Measurements from ENCODE around the gene TRPT1.

Gene TRPT1, protein sequence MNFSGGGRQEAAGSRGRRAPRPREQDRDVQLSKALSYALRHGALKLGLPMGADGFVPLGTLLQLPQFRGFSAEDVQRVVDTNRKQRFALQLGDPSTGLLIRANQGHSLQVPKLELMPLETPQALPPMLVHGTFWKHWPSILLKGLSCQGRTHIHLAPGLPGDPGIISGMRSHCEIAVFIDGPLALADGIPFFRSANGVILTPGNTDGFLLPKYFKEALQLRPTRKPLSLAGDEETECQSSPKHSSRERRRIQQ
- total RNA-seq, result 2.3 to 9.8 (median 6.2) reads per million in 18 experiments

DNA sequence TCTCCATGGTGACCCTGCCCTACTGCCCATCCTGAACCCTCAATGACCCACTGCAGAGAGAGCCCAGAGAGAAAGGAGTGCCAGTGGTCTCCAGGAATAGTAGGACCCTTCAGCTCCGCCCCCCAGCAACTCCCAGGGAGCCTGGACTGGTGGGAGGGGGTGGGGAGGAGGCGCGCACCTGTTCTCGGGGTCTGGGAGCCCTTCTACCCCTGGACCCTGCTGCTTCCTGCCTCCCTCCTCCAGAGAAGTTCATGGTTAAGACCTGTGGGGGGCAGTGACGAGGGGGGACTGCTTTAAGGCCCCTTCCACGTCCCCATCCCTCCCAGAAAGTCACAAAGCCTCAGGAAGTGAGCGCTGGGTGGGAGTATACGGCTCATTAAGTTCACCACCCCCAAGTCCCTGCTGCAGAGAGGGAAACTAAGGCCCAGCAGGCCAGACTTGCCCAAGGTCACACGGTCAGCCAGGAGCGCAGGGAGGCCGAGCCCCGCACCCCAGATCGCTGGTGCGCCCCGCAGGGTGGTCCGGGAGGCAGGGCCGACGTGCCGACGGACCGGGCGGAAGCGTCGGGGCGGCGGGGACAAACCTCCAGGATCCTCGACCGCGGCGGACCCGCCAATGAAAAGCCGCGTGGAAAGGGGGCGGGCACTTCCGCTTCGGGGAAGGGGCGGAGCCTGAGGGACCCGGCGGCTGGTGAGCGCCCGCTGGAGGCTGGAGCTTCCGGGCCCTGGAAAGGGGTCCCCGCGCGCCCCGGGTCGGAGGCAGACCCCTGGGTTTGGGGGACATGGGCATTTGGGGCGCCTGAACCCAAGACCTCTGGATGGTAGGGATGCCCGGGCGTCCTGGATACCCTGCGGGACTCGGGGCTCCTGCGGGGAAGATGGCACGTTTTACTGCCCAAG lies at the start of gene TRPT1, which contains the start of gene NUDT22:
TRPT1 (minus strand) TSS at position 579 of the 899 bp plus-strand sequence; CDS start at position 253, 326 bp downstream.
NUDT22 (plus strand) TSS at position 667 of the 899 bp plus-strand sequence. CDS start 379 bp downstream, outside the sequence.
- peak; percentile 92 to 94 for DNase-seq

DNA sequence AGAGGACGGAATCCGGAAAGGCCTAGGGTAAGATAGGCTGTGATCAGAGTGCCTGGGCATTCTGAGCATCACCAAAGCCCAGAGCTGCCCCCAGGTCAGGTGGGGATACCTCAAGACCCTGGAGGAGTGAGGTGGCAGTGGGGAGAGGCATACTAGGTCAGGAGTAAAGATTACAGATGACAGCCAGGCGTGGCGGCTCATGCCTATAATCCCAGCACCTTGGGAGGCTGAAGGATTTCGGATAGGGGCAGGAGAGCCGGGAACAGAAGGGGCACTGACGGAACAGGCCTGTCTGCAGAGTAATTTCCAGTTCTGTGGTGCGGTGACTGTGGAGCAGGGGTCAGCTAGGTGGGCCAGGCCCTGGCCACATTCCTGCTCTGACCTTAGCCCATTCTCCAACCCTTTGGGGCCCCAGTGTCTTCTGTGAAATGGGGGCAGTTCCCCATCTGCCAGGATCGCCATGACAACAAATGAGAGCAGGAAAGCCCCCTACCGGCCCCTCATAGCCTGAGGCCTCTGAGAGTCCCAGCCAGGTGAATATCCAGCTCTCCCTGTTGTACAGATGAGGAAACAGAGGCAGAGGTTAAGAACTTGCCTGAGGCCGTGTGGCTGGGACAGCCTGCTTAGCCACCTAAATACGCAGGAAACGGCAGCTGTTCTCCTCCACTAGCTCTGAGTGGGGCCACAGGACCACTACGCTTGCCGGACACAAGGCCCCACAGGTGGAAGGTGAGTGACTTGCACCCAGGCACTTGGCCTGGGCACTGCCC lies 49.2 kb upstream of the TRPT1 start:
- no peak for DNase-seq

DNA sequence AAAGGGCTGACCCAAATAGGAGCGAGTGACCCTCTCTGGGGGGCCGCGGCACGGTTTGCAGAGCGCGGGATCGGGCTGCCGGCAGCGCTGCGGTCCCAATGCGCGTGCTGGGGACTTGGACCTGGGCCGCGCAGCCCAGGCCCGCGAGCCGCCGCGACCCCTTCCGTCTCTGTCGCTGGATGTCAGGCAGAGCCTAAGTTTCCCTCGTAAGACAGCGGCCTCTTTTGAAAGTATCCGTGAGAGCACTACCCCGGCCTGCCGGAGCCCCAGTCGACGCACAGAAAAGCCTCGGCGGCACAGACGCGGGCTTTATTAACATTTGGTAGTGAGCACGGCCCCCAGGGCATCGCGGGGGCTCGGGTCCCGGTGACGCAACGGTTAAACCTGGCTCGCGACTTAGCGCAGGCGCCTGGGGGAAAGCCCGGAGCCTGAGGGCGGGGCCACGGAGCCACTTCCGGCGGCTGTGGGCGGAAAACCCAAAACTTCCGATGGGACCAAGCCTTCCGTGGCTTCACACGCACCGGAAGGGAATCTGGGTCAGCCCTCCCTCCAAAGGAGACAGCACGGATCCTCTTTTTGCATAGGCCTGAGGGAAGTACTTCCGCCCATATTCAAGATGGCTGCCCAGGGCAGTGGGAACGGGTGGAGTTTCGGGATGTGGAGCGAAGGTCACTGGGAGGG lies 43.7 kb upstream of the TRPT1 start:
- peak; percentile 100 for DNase-seq

DNA sequence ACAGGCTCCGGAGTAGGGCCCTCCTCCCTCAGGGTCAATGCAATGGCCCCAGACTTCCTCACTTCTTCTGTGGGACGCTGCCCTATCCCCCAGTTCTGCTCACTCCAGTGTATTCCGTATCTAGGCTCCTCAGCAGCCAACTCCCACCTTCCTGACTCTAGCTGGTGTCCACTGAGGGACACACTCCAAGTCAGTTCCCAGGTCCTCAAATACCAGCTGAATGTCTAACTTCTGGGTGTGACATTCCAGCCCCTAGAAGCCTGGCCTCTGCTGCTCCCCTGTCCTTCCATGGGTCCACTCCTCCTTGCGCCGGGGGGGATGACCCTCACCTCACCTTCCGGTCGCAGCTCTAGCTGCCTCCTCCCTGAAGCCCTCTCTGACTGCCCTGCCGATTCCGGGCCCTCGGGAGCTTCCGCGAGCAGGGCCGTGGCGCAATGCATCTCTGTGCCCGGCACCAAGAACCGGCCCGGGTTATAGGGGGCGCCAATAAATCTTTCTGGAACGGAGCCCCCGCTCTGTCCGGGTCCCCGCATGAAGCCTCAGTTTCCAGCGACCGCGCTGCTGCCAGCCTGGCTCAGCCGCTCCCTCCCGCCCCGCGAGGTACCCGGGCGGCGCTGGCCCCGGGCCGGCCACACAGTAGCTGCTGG lies 43.0 kb upstream of the TRPT1 start:
- DNase-seq, result peak; percentile 77 to 83

DNA sequence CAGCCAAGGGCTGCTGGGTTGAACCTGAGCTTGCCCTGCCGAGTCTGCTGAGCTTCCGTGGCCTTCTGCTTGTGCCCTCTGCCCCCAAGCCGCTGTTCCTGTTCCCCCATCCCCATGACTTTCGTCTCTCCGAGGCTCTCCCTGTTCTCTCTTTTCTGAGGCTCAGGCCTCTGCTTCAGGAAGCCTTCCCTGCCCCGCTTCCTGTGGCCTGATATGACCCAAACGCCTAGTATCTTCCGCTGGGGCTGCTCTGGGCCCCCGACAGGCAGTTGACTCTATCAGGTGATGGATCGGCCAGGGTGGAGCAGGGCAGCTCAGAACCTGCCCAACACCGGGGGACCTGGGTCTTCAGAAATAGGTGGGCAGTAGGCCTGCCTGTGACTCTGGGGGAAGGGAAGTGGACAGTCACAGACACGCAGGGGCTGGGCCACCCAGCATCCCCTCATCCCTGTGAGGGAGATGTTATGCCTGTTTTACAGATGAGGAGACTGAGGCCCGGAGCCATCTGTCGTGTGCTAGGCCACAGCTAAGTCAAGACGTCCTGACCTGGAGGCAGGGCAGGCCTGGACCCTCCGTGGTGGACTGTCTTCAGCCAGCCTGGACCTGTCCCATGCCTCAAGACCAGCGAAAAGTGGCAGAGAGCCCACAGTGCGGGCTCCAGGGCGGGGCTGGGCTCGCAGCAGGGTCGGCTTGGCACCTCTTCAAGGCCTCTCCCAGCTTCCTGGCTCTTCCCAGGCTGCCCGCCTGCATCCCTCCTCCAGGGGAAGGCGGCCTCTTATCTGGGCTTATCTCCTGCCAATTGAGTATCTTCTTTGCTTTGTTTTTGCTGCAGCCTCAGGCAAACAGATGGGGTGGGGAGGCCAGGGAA lies 42.3 kb upstream of the TRPT1 start:
- peak; percentile 59 for DNase-seq

DNA sequence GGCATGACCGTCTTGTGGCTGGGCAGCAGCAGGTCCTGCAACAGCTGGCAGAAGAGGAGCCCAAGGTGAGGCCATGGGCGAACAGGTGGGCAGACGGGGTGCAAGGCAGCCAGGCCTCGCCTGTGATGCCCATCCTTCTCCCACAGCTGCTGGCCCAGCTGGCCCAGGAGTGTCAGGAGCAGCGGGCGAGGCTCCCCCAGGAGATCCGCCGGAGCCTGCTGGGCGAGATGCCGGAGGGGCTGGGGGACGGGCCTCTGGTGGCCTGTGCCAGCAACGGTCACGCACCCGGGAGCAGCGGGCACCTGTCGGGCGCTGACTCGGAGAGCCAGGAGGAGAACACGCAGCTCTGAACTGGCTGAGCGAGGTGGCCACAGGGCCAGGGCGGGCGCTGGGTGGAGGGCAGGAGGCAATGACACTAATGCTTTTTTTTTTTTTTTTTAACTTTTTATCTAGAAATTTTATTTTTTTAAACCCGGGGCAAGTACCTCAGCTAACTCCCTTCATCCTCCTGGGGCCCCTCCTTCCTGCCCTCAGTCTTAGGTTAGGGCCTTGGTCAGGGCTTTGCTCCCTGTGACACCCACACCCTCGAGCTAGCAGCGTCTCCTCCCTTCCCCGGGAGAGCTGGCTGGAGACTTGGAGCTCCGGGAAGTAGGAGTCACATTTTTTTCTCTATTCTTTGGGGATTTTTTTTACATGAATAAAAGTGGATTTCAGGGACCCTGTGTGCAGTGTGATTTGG lies 41.4 kb upstream of the TRPT1 start:
- DNase-seq, result no peak

DNA sequence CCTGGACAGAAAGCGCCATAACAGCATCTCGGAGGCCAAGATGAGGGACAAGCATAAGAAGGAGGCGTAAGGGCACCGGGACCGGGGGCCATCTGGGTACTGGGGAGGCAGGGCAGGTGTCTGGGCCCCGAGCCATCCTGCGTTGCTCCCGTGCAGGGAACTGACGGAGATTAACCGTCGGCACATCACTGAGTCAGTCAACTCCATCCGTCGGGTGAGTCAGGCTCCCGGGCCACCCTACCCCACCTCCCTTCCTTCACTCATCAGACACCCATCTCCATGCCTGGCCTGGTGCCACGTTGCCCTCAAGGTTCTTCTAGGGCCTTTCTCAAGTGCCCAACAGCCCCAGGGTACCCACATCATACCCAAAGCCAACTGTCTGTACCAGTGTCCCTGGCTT lies 40.4 kb upstream of the TRPT1 start:
- no peak for DNase-seq

DNA sequence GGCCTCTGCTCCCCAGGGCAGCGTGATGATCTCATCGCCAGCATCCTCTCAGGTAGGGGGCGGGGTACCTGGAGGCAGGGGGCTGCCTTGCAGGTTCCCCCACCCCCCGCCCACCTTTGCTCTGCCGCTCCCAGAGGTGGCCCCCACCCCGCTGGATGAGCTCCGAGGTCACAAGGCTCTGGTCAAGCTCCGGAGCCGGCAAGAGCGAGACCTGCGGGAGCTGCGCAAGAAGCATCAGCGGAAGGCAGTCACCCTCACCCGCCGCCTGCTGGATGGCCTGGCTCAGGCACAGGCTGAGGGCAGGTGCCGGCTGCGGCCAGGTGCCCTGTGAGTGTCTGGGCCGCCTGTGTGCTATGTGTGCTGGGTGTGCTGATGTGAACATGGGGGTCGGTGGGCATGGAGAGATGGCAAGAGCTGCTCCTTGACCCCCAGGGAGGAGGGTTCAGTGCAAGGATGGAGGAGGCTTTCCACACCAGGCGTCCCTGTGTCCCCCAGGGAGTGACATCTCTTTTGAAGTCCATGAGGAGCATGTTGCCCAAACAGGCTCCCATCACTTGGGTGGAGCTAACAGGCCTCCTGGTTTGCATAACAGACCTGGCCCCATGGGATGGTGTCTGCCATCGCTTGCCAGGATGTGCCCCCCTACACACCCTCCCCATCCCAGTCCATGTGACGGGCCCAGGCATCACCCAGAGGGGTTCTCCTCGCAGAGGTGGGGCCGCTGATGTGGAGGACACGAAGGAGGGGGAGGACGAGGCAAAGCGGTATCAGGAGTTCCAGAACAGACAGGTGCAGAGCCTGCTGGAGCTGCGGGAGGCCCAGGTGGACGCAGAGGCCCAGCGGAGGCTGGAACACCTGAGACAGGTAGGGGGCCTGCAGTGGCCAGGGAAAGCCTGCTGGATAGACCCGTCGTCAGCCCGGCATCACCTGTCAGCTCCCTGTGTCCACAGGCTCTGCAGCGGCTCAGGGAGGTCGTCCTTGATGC lies 39.5 kb upstream of the TRPT1 start:
- DNase-seq, result no peak

DNA sequence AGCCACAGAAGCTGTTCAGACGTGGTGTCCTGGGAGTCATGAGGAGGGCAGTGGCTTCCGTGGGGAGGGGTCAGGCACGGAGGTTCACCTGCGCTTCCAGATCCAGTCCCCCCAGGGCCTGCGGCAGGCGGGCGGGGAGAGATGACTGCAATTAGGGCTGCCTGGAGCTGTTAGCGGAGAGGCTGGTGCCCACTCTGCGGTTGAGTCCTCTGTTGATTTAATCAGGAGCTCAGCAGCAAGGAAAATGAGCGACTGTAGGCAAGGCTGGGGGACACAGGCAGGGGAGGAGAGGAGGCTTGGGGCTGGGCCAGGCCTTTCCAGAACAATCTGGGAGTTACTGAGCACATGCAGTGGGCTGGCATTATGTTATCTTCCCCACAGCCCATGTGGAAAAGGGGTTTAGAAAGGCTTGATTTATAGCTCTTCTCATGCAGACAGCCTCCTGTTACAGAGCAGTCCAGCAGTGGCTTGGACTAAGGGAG lies 38.4 kb upstream of the TRPT1 start:
- no peak for DNase-seq

DNA sequence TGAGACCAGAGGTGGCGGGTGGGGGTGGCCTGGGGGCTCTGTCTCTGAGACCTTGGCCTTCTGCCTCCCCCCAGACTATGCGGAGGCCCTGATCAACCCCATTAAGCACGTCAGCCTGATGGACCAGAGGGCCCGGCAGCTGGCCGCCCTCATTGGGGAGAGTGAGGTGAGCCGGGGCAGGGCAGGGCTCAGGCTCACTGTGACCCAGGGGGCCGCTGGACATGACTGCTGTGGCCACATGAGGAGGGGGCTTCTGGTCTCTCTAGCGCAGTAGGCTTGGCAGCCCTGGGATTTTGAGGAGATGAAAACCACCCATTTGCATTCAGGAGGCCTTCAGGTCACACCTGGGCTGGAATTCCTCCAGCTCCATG lies 37.9 kb upstream of the TRPT1 start:
- no peak for DNase-seq

DNA sequence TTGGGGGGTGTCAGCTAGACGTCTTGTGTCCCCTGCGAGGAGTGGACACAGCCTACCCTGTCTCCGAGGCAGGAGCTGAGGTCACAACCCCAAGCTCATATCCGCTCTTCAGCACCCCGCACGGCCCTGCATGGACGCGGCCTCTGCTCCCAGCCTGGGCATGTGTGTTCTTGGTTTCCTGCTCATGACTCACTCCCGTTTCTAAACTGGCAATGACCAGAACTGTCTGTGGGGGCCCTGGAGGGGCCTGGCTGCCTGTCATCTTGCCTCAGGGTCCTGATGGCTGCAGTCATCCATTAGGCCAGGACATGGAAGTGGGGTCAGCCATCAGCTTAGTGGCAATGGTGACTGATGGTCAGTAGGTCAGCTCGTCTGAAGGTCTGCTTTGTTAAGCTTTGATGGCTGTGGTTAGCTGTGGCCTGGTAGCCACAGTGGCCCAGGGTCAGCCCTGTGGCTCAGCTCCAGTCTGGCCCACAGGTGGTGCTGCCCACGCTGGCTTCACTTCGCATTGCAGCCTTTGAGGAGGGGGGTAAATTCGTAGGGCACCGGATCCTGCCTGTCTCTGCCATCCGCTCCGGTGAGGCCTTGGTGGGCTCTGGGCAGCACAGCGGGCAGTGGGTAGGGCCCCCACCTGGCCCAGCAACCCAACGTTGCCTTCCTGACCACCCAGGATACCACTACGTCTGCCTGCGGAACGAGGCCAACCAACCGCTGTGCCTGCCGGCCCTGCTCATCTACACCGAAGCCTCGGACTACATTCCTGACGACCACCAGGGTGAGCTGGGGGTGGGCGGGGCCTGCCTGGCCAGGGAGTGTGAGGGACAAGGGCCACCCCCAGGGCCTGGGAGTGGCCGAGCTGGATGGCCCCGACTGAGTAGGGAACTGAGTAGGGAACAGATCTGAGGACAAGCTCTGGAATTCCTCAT lies 37.3 kb upstream of the TRPT1 start:
- DNase-seq, result no peak

DNA sequence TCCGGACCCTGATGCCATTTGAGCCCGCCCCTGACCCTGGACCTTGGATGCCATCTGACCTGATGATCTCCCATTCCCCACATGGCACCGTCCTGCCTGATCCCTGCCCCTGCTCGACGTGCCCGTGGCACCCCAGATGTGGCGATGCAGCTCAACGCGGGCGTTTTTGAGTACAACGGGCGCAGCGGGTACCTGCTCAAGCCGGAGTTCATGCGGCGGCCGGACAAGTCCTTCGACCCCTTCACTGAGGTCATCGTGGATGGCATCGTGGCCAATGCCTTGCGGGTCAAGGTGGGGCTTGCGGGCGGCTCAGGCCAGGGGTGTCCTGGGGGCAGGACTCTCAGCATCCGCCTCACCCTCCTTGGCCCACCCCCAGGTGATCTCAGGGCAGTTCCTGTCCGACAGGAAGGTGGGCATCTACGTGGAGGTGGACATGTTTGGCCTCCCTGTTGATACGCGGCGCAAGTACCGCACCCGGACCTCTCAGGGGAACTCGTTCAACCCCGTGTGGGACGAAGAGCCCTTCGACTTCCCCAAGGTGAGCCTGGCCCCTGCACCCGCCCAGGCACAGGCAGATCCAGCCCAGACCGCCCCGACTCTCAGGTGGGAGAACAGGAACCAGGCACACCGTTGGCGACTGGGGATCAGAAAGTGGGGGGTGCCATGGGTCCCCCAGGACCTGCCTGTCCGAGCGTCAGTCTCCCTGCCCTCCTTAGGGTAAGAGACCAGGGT lies 36.5 kb upstream of the TRPT1 start:
- DNase-seq, result no peak

DNA sequence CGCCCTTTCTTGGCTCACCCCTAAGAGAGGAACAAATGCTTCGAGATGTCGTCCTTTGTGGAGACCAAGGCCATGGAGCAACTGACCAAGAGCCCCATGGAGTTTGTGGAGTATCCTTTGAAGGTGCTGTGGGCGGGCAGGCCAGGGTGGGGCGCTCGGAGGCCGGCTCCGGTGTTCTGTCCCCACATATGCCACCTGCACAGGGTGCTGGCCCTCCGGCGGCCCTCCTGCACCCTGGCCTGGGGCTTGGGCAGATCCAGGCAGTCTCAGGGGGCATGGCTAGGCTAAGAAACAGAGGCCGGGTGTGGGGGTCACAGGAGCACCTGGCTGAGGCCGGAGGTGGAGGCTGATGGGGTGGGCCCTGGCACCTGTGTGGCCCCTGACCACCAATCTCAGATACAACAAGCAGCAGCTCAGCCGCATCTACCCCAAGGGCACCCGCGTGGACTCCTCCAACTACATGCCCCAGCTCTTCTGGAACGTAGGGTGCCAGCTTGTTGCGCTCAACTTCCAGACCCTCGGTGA lies 35.6 kb upstream of the TRPT1 start:
- DNase-seq, result no peak

DNA sequence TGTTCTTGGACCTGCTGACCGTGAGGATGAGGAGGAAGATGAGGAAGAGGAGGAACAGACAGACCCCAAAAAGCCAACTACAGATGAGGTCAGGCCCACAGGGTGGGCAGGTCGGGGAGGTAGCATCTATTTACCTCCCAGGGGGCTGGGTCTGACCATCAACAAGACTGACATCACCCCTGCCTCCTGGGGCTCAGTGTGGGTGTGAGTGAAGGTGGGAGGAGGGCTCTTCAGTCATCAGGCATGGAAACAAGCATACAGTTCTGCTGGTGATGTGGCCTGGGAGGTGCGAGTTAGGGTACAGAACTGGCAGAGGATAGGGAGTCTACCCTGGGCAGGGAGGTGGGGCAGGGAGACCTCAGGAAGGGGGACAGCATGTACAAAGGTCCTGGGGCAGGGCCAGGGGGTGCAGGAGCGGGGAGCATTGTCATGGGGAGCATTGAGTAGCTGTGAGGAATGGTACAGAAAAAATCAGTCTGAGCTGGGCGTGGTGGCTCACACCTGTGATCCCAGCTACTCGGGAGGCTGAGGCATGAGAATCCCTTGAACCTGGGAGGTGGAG lies 34.2 kb upstream of the TRPT1 start:
- DNase-seq, result no peak

DNA sequence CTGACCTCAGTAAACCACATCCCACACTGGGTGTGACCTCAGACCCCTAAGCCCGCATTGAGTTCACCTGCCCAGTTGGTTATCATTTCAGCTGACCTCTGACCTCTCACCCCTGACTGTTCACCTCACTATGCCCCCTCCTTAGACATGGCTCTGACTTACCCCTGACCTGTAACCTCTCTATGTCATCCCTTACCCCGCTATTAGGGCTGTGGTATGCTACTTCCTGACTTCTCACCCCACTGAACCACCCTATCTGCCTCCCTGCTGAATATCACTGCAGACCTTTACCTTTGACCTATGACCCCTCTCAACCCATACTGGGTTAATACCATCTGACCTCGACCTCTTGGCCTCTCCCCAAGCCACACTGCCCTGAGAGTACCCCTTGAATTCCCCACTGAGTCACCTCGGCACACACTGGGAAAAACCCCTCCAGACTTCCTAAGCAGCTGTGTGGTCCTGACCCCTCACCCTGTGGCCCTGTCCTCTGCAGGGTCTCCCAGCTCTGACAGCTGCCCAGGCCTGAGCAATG lies 33.6 kb upstream of the TRPT1 start:
- DNase-seq, result no peak

All from inflammatory macrophage (primary cell).